ENCODE measurements around the gene ZNF768.
A peak's percentile ranks its signal among the peaks of the same experiment; 100 is the strongest.
"Not testable (repeated sequence)": the region's sequence is repeated elsewhere in the genome, so short reads cannot be mapped to it uniquely, and the experiment has no call there.

The ZNF768 gene

GRCh38 chr16:30556125-30556473, 29.7 kb upstream of the ZNF768 start:
- DNase-seq (ENCODE audit: low read depth in 1 of 2, low spot score in 1 of 2) = no peak

DNA sequence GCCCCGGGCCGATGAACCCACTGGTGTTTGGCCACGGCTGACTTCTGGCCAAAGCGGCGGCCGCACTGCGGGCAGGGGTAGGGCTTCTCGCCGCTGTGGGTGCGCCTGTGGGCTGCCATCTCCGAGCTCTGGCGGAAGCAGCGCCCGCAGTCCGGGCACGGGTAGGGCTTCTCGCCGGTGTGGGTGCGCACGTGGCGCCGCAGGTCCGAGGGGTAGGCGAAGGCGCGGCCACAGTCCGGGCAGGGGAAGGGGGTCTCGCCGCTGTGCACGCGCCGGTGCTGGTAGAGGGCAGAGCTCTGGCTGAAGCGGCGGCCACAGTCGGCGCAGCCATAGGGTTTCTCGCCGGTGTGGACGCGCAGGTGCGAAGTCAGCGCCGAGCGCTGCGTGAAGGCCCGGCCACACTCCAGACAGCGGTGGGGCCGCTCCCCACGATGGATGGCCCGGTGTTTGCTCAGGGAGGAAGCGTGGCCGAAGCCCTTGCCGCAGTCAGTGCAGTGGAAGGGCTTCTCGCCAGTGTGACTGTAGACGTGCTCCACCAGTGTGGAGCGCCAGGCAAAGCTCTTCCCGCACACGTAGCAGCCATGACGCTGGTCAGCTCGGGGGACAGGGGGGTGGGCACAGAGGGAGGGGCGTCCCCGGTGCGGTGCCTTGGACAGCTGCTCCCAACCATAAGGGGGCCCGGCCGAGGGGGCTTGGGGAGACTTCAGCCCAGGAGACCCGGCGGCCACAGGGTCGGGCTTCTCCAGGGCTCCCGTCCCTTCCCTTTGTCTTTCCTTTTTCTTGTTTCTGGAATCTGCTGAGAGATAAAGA, 29.2 kb upstream of the ZNF768 start:
- no peak for DNase-seq (ENCODE audit: low read depth in 1 of 2, low spot score in 1 of 2)

- DNase-seq (ENCODE audit: low read depth in 1 of 2, low spot score in 1 of 2) = no peak
These were observed 28.4 kb upstream of the ZNF768 start for GRCh38 chr16:30554557-30555314.

GRCh38 chr16:30553393-30553899, 27.1 kb upstream of the ZNF768 start:
- no peak for DNase-seq (ENCODE audit: low read depth in 1 of 2, low spot score in 1 of 2)

DNA sequence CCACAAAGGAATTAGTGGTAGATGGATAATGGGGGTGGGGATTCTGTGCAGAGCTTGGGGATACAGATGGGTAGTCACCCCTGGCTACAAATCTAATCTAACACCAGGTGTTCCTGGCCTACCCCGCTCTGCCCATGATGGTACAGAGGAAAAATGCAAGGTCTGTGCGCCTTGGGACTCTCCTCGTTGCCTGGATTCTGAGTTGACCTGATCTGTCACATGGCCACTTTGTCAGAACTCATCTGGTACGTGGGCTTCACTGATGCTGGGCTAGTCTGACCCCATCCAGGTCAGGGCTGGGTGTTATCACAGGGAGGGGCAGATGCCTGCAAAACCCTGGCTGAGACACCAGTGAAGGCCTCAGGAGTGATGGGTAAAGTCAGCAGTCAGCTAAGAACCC, 26.6 kb upstream of the ZNF768 start:
- no peak for DNase-seq (ENCODE audit: low read depth in 1 of 2, low spot score in 1 of 2)

GRCh38 chr16:30551781-30552180, 25.4 kb upstream of the ZNF768 start:
- peak; percentile 31 to 45 for DNase-seq (ENCODE audit: low read depth in 1 of 2, low spot score in 1 of 2)

GRCh38 chr16:30548416-30549253, 22.3 kb upstream of the ZNF768 start:
- DNase-seq (ENCODE audit: low read depth in 1 of 2, low spot score in 1 of 2) = no peak

GRCh38 chr16:30546115-30546514, 19.7 kb upstream of the ZNF768 start:
- no peak for DNase-seq (ENCODE audit: low read depth in 1 of 2, low spot score in 1 of 2)

- DNase-seq (ENCODE audit: low read depth in 1 of 2, low spot score in 1 of 2) = no peak
These were observed 16.7 kb upstream of the ZNF768 start for GRCh38 chr16:30543067-30543466.

DNA sequence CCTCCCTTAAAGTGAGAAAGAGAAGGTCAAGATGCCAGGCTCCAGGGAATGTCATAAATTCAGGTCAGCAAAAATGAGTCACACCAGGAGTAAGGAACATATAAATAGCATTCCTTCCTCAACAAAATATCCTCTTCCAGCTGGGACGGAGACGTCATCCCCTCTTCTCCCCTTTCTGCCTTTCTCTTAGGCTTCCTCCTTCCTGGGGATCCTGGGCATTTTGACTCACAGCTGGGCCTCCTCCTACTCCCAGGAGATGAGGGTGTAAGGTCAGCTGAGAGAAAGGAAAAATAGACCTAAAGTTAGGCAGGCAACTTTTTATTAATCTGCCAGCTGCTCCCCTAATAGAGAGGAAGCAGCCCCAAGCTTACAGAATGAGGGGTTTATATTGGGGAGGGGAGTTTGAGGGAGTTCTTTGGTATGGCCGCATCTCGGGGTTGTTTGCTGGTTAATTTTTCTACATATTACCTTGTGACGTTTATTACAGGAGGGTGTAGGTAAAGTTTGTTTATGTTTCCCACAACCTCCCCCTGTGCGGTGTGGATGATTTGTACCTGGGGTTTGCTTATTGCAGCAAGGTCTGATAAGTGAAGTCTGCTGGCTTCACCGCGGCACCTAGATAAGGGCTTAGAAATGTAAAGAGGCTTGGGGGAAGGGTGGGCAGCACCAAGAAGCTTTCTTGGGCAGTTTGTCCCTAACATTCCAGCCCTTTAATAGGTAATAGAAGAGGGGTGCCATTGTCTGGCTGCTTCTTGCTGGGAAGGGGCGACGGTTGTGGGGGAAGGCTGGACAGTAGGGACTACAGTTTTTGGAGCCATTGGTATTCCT, 15.3 kb upstream of the ZNF768 start:
- no peak for DNase-seq (ENCODE audit: low read depth in 1 of 2, low spot score in 1 of 2)

DNA sequence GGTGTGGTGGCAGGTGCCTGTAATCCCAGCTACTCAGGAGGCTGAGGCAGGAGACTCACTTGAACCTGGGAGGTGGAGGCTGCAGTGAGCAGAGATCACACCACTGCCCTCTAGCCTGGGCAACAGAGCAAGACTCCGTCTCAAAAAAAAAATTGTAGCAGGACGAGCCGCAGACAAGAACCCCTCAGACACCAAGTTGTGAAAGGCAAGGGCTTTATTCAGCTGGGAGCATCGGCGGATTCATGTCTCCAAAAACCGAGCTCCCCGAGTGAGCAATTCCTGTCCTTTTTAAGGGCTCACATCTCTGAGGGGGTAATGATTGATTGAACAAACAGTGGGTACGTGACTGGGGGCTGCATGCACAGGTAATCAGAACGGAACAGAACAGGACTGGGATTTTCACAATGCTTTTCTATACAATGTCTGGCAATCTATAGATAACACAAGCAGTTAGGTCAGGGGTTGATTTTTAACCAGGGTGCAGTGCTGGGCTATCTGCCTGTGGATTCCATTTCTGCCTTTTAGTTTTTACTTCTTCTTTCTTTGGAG, 14.6 kb upstream of the ZNF768 start:
- not testable (repeated sequence) for DNase-seq (ENCODE audit: low read depth in 1 of 2, low spot score in 1 of 2)

- DNase-seq (ENCODE audit: low read depth in 1 of 2, low spot score in 1 of 2) = not testable (repeated sequence)
These were observed 13.7 kb upstream of the ZNF768 start for GRCh38 chr16:30539986-30540526.

DNA sequence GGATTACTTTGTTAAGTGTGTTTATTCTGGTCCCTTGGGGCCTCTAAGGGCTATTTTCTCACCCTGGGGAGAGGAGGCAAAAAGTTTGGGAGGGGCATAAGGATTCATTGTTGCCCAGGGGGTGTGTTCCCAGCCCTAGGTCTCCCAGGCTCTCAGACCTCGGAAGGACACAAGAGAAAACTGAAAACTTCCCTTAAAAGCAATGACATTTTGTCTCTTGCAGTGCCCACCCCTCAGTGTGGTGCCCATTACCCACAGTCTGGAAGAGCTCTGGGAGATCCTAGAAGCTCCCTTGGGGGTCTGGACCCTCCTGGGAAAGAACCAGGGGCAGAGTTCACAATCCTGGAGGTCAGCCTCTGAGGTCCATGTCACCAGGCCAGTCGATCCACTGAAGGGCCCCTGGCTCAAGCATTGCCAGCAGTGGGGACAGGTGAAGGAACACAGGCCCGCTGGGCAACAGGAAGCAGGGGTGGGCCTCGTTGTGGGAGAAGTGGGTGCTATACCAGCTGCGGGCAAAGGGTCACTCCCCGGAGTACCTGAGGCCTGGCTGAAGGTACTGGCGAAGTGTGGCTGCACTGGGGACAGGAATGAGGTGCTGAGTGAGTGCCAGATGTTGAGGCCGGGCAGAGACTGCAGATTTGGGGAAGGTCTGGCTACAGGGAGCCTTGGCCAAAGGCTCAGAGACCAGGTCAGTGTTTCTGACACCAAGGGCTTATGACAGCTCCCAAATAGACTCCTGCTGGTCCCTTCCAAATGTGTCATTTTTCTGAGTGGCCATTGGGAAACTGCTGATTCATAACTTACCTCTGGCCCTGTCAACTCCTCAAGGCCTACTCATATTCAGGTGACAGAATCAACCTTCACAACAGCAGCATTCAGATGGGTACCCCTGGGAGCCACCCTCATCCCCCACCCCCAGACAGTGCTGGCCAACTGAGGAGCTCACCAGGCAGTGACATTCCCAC, 12.9 kb upstream of the ZNF768 start:
- DNase-seq (ENCODE audit: low read depth in 1 of 2, low spot score in 1 of 2) = no peak

DNA sequence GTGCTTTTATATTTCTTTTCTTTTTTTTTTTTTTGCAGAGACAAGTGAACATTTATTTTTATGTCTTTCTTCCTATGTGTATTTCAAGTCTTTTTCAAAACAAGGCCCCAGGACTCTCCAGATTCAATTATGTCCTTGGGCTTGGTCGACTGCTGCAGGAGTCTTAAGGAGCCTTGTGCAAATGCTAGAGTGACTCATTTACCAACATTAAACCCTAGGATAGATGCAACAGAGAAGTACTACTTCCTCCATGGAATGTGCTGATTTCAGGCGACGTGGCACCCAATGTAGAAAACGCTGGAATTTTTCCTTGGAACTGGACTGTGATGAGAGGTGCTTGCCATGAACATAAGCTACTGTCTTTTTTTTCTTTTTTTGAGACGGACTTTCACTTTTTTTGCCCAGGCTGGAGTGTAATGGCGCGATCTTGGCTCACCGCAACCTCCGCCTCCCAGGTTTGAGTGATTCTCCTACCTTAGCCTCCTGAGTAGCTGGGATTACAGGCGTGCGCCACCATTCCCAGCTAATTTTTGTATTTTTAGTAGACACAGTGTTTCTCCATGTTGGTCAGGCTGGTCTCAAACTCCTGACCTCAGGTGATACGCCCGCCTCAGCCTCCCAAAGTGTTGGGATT, 10.1 kb upstream of the ZNF768 start:
- DNase-seq (ENCODE audit: low read depth in 1 of 2, low spot score in 1 of 2) = not testable (repeated sequence)

DNA sequence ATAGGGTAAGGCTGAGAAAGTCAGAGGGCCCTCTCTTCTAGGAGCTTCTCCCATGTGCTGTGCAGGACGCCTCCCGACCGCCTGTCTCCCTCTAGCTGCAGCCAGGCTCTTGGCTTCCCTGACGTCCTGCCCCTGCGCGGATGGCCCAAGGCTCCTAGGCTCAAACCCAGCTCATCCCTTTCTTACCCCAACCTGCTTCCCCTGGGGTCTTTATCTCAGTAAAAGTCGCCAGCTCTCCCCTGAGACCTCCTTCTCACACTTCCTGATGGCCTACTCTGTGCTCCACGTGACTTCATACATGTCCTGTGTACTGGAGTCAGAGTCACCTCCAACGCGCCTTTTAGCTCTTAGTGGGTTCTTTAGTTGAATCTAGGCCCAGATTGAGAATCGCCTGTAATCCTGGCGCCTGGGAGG, 9.4 kb upstream of the ZNF768 start:
- DNase-seq (ENCODE audit: low read depth in 1 of 2, low spot score in 1 of 2) = peak in 1 of 2 donors; percentile 53

DNA sequence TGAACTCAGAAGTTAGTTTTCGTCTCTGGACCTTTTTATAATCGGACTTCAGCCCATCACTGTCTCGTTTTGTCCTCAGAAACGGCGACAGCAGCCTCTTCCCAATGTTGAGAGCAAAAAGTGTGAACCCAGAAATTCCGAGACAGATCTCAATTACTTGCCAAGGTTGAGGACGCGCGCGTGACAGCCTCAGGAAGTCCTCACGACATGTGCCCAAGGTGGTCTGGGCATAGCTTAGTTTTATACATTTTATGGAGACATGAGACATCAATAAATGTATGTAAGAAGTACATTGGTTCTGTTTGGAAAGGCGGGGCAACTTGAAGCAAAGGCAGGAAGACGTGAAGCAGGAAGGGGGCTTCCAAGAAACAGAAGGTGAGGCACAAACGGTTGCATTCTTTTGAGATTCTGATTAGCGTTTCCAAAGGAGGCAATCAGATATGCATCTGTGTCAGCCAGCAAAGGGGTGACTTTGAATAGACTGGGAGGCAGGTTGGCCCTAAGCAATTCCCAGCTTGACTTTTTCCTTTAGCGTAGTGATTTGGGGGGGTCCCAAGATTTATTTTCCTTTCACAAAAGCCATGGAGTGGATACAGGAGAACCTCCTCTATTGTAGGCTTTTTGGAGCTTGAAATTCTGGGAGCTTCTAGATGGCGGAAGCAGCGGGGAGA, 8.9 kb upstream of the ZNF768 start:
- DNase-seq (ENCODE audit: low read depth in 1 of 2, low spot score in 1 of 2) = no peak

- peak; percentile 86 to 90 for DNase-seq (ENCODE audit: low read depth in 1 of 2, low spot score in 1 of 2)
These were observed 8.2 kb upstream of the ZNF768 start, which contains the start of gene ZNF747 for GRCh38 chr16:30534368-30535105. Gene ZNF747 (minus strand): TSS chr16:30534858. CDS start chr16:30534679, 179 bp downstream.
